ENCODE data around the gene EYS. TPM values are rescaled to one million over a fixed set of nuclear protein-coding genes. Genes with fewer than 3 reads are reported as not detected.

The EYS gene
- total and polyA plus RNA-seq, 2 of the 13 experiments (the other 11 are each of a cell fraction or from before 2014, with no cell fraction given) = 0.04 to 0.07 TPM

- no peak for TF ChIP-seq NAIF1 (CRISPR knock-in tag; IDR thresholded peaks at IDR 0.05; ENCODE audit: borderline replicate concordance)
- TF ChIP-seq ZNF460 (CRISPR knock-in tag; IDR thresholded peaks at IDR 0.05; ENCODE audit: borderline replicate concordance) = no peak
- TF ChIP-seq ZNF816 (CRISPR knock-in tag; IDR thresholded peaks at IDR 0.05; ENCODE audit: borderline replicate concordance) = no peak
- TF ChIP-seq NFE2L2 (IDR thresholded peaks at IDR 0.05; ENCODE audit: low read length) = no peak
- TF ChIP-seq KIAA2018 (CRISPR knock-in tag; IDR thresholded peaks at IDR 0.05; ENCODE audit: borderline replicate concordance) = no peak
- TF ChIP-seq ZNF687 (CRISPR knock-in tag; IDR thresholded peaks at IDR 0.05) = no peak
- TF ChIP-seq SCMH1 (CRISPR knock-in tag; IDR thresholded peaks at IDR 0.05; ENCODE audit: borderline replicate concordance) = no peak
- no peak for TF ChIP-seq ZNF792 (CRISPR knock-in tag; IDR thresholded peaks at IDR 0.05)
- TF ChIP-seq SP1 (IDR thresholded peaks at IDR 0.05) = no peak
- TF ChIP-seq SP1 (CRISPR knock-in tag; IDR thresholded peaks at IDR 0.05) = no peak
- TF ChIP-seq ZSCAN20 (CRISPR knock-in tag; IDR thresholded peaks at IDR 0.05; ENCODE audit: borderline replicate concordance) = no peak
Observed at GRCh38 chr6:64270083-64270482, 1436.9 kb downstream of the EYS start (continued).

All from HepG2 (cell line).